WTC11 (cell line): ENCODE results near the gene MKX. TPM values are rescaled to one million over a fixed set of nuclear protein-coding genes. Genes with fewer than 3 reads are reported as not detected.

Source experiments
- ATAC-seq: fragments of 200-7000 bp; cut with Tn5 transposase; 2 replicates; pipeline ENCODE4 v1.10.0; 2021; ENCODE audit warnings: mild to moderate bottlenecking, moderate library complexity
- CTCF ChIA-PET: fragments of 300-600 bp; sonication (Branson Sonifier 250); formaldehyde crosslinking; loops from one replicate; lab custom pipeline; 2021; ENCODE audit warnings: antibody characterized with exemption; lab: Charles Lee
- POLR2A ChIA-PET: fragments of 350-600 bp; sonication (Branson Sonifier 250); formaldehyde crosslinking; loops from one replicate; lab custom pipeline; 2021; ENCODE audit warnings: antibody characterized with exemption; lab: Charles Lee
- DNase-seq: peaks from one replicate; pipeline ENCODE4 v3.0.0; 2021; ENCODE audit warnings: low spot score
- H3K27ac Mint-ChIP-seq: 2 replicates; pipeline ENCODE4 v1.8.0; 2021; ENCODE audit warnings: mixed read lengths
- H3K27me3 Mint-ChIP-seq: 2 replicates; pipeline ENCODE4 v1.8.0; 2021; ENCODE audit warnings: low read depth, mild to moderate bottlenecking, moderate library complexity, mixed read lengths
- H3K36me3 Mint-ChIP-seq: 2 replicates; pipeline ENCODE4 v1.8.0; 2021; ENCODE audit warnings: mixed read lengths
- H3K4me1 Mint-ChIP-seq: 2 replicates; pipeline ENCODE4 v1.8.0; 2022; ENCODE audit warnings: mixed read lengths
- H3K4me3 Mint-ChIP-seq: 2 replicates; pipeline ENCODE4 v1.8.0; 2021; ENCODE audit warnings: mild to moderate bottlenecking, moderate library complexity, mixed read lengths
- H3K9me3 Mint-ChIP-seq: 2 replicates; pipeline ENCODE4 v1.8.0; 2021; ENCODE audit warnings: mixed read lengths
- CREM ChIP-seq: sonication (generic); formaldehyde crosslinking; IDR thresholded peaks from 2 replicates; pipeline ENCODE4 v1.8.1; 2022; ENCODE audit warnings: mild to moderate bottlenecking, missing genetic modification reagents, moderate library complexity
- ELF4 ChIP-seq: sonication (generic); formaldehyde crosslinking; IDR thresholded peaks from 2 replicates; pipeline ENCODE4 v1.8.1; 2022; ENCODE audit warnings: low read depth, mild to moderate bottlenecking, moderate library complexity, missing genetic modification reagents
- FOXJ3 ChIP-seq: sonication (generic); formaldehyde crosslinking; IDR thresholded peaks from 2 replicates; pipeline ENCODE4 v1.9.0; 2021; ENCODE audit warnings: missing genetic modification reagents, mild to moderate bottlenecking, borderline replicate concordance
- GRHL2 ChIP-seq: fragments of 250-450 bp; sonication (Bioruptor Pico); IDR thresholded peaks from 2 replicates; pipeline ENCODE4 v1.8.0; 2022; ENCODE audit warnings: mild to moderate bottlenecking, moderate library complexity; ENCODE audit not compliant: insufficient replicate concordance, severe bottlenecking
- MAX ChIP-seq: sonication (generic); formaldehyde crosslinking; IDR thresholded peaks from 2 replicates; pipeline ENCODE4 v1.8.0; 2022; ENCODE audit warnings: mild to moderate bottlenecking, missing genetic modification reagents
- NFATC4 ChIP-seq: fragments of 250-450 bp; sonication (Bioruptor Pico); IDR thresholded peaks from 2 replicates; pipeline ENCODE4 v1.9.0; 2021; ENCODE audit warnings: mild to moderate bottlenecking
- NR3C1 ChIP-seq: sonication (generic); formaldehyde crosslinking; conservative IDR thresholded peaks from 2 replicates; pipeline ENCODE4 v1.8.1; 2023; ENCODE audit warnings: low read depth, mild to moderate bottlenecking, missing genetic modification reagents
- SMAD3 ChIP-seq: sonication (generic); formaldehyde crosslinking; IDR thresholded peaks from 2 replicates; pipeline ENCODE4 v1.8.0; 2022; ENCODE audit warnings: missing genetic modification reagents, mild to moderate bottlenecking, borderline replicate concordance
- TCF7 ChIP-seq: sonication (generic); formaldehyde crosslinking; IDR thresholded peaks from 2 replicates; pipeline ENCODE4 v1.8.0; 2022; ENCODE audit warnings: mild to moderate bottlenecking, low read depth, missing genetic modification reagents, moderate library complexity
- TEAD1 ChIP-seq: sonication (generic); formaldehyde crosslinking; IDR thresholded peaks from 2 replicates; pipeline ENCODE4 v1.8.0; 2022; ENCODE audit warnings: mild to moderate bottlenecking, missing genetic modification reagents
- USF2 ChIP-seq: sonication (generic); formaldehyde crosslinking; IDR thresholded peaks from 2 replicates; pipeline ENCODE4 v1.8.1; 2023; ENCODE audit warnings: mild to moderate bottlenecking, missing genetic modification reagents, moderate library complexity
- ZNF219 ChIP-seq: sonication (generic); formaldehyde crosslinking; IDR thresholded peaks from 2 replicates; pipeline ENCODE4 v1.8.0; 2023; ENCODE audit warnings: missing genetic modification reagents, mild to moderate bottlenecking, borderline replicate concordance
- ZNF317 ChIP-seq: sonication (generic); formaldehyde crosslinking; IDR thresholded peaks from 2 replicates; pipeline ENCODE4 v1.8.1; 2023; ENCODE audit warnings: low read depth, mild to moderate bottlenecking, moderate library complexity, missing genetic modification reagents, borderline replicate concordance
- ZNF512 ChIP-seq: sonication (generic); formaldehyde crosslinking; IDR thresholded peaks from 2 replicates; pipeline ENCODE4 v1.8.1; 2022; ENCODE audit warnings: missing genetic modification reagents, borderline replicate concordance
- total RNA-seq: library from RNA; stranded (reverse); gene quantifications from 3 replicates; pipeline ENCODE4 v1.2.3, GENCODE V29; 2021
- TF ChIP-seq, protein P1 (sequence below): sonication (generic); formaldehyde crosslinking; IDR thresholded peaks from 2 replicates; pipeline ENCODE4 v1.8.1; 2023; ENCODE audit warnings: mild to moderate bottlenecking, missing genetic modification reagents
- TF ChIP-seq, protein P2 (sequence below): sonication (generic); formaldehyde crosslinking; IDR thresholded peaks from 2 replicates; pipeline ENCODE4 v1.8.0; 2022; ENCODE audit warnings: missing genetic modification reagents
- TF ChIP-seq, protein P3 (sequence below): sonication (generic); formaldehyde crosslinking; IDR thresholded peaks from 2 replicates; pipeline ENCODE4 v1.8.0; 2022; ENCODE audit warnings: mild to moderate bottlenecking, missing genetic modification reagents
- TF ChIP-seq, protein P4 (sequence below): sonication (generic); formaldehyde crosslinking; IDR thresholded peaks from 2 replicates; pipeline ENCODE4 v1.8.0; 2022; ENCODE audit warnings: mild to moderate bottlenecking, missing genetic modification reagents
- TF ChIP-seq, protein P5 (sequence below): fragments of 250-450 bp; sonication (Bioruptor Pico); conservative IDR thresholded peaks from 2 replicates; pipeline ENCODE4 v1.9.0; 2021; ENCODE audit warnings: mild to moderate bottlenecking

The MKX gene
- total RNA-seq, 1 experiment from 2014 or later: 1.2 TPM

GRCh38 chr10:27687743-27688142, 57.9 kb downstream of the MKX start:
- no peaks in the 10 kb centered on the region for H3K27me3 Mint-ChIP-seq
- H3K4me1 Mint-ChIP-seq: no peaks in the 10 kb centered on the region
- peaks cover 6% of the 10 kb centered on the region; the same call in 1 of the 2 replicates for H3K36me3 Mint-ChIP-seq
- POLR2A ChIA-PET: no interaction called here
- no peak overlapping the region for H3K4me3 Mint-ChIP-seq
- peaks cover 25% of the 10 kb centered on the region for H3K9me3 Mint-ChIP-seq
- ATAC-seq: no peak
- H3K27ac Mint-ChIP-seq: no peak overlapping the region
- TF ChIP-seq, protein P1, sequence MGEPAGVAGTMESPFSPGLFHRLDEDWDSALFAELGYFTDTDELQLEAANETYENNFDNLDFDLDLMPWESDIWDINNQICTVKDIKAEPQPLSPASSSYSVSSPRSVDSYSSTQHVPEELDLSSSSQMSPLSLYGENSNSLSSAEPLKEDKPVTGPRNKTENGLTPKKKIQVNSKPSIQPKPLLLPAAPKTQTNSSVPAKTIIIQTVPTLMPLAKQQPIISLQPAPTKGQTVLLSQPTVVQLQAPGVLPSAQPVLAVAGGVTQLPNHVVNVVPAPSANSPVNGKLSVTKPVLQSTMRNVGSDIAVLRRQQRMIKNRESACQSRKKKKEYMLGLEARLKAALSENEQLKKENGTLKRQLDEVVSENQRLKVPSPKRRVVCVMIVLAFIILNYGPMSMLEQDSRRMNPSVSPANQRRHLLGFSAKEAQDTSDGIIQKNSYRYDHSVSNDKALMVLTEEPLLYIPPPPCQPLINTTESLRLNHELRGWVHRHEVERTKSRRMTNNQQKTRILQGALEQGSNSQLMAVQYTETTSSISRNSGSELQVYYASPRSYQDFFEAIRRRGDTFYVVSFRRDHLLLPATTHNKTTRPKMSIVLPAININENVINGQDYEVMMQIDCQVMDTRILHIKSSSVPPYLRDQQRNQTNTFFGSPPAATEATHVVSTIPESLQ: no peak
- TF ChIP-seq TEAD1 (CRISPR knock-in tag) (no peak), USF2 (CRISPR knock-in tag) (no peak)
- CTCF ChIA-PET: interaction anchor here (0.6 to 0.8 kb wide), 2 partner anchors 280 to 329 kb away, joined by 3 read pairs; no protein-coding TSS in a partner anchor
- no peak for DNase-seq

DNA sequence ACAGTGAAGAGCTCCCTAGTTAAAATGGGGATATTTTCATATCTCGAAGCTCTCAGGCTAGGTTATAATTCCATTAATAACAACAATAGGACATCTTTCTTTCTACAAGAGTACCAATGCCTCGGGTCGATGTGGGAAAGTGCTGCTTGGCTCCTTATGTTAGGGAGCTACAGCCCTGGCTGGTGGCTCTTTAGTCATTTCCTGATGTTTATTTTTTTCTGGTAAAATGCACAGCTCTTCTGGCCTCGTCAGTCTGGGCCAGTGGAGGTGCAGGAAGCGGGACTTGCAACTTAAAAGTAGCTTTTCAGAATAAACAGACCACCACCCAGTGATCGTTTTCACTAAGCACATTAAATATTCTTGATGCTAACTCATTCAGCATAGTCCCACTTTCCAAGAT, 58.3 kb downstream of the MKX start:
- TF ChIP-seq SMAD3 (CRISPR knock-in tag) (no peak), ZNF219 (CRISPR knock-in tag) (no peak), GRHL2 (no peak), NR3C1 (CRISPR knock-in tag) (no peak), ZNF317 (CRISPR knock-in tag) (no peak), FOXJ3 (CRISPR knock-in tag) (no peak), CREM (CRISPR knock-in tag) (no peak), TCF7 (CRISPR knock-in tag) (no peak), MAX (no peak)
- TF ChIP-seq, protein P2, sequence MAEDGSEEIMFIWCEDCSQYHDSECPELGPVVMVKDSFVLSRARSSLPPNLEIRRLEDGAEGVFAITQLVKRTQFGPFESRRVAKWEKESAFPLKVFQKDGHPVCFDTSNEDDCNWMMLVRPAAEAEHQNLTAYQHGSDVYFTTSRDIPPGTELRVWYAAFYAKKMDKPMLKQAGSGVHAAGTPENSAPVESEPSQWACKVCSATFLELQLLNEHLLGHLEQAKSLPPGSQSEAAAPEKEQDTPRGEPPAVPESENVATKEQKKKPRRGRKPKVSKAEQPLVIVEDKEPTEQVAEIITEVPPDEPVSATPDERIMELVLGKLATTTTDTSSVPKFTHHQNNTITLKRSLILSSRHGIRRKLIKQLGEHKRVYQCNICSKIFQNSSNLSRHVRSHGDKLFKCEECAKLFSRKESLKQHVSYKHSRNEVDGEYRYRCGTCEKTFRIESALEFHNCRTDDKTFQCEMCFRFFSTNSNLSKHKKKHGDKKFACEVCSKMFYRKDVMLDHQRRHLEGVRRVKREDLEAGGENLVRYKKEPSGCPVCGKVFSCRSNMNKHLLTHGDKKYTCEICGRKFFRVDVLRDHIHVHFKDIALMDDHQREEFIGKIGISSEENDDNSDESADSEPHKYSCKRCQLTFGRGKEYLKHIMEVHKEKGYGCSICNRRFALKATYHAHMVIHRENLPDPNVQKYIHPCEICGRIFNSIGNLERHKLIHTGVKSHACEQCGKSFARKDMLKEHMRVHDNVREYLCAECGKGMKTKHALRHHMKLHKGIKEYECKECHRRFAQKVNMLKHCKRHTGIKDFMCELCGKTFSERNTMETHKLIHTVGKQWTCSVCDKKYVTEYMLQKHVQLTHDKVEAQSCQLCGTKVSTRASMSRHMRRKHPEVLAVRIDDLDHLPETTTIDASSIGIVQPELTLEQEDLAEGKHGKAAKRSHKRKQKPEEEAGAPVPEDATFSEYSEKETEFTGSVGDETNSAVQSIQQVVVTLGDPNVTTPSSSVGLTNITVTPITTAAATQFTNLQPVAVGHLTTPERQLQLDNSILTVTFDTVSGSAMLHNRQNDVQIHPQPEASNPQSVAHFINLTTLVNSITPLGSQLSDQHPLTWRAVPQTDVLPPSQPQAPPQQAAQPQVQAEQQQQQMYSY (CRISPR knock-in tag): no peak
- TF ChIP-seq, protein P3, sequence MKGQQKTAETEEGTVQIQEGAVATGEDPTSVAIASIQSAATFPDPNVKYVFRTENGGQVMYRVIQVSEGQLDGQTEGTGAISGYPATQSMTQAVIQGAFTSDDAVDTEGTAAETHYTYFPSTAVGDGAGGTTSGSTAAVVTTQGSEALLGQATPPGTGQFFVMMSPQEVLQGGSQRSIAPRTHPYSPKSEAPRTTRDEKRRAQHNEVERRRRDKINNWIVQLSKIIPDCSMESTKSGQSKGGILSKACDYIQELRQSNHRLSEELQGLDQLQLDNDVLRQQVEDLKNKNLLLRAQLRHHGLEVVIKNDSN (CRISPR knock-in tag): no peak
- Mint-ChIP-seq H3K4me1 (no peaks in the 10 kb centered on the region), H3K9me3 (peaks cover 25% of the 10 kb centered on the region), H3K27ac (no peak overlapping the region), H3K4me3 (no peak overlapping the region), H3K36me3 (peaks cover 6% of the 10 kb centered on the region; the same call in 1 of the 2 replicates), H3K27me3 (no peaks in the 10 kb centered on the region)
- DNase-seq: no peak
- ChIA-PET POLR2A (no interaction called here), CTCF (interaction anchor here (0.8 to 1.1 kb wide), 2 partner anchors 55 to 329 kb away, joined by 3 read pairs; no protein-coding TSS in a partner anchor)
- ATAC-seq: no peak

GRCh38 chr10:27685681-27686080, 59.9 kb downstream of the MKX start:
- CTCF ChIA-PET: interaction anchor here (0.6 kb wide), 1 partner anchor 37 kb away, joined by 6 read pairs; no protein-coding TSS in a partner anchor
- ATAC-seq (no peak), DNase-seq (no peak)
- Mint-ChIP-seq H3K4me3 (no peak overlapping the region), H3K36me3 (peaks cover 6% of the 10 kb centered on the region; the same call in 1 of the 2 replicates), H3K27me3 (no peaks in the 10 kb centered on the region), H3K27ac (no peak overlapping the region), H3K9me3 (peaks cover 17% of the 10 kb centered on the region), H3K4me1 (no peaks in the 10 kb centered on the region)
- POLR2A ChIA-PET: no interaction called here
- TF ChIP-seq, protein P4, sequence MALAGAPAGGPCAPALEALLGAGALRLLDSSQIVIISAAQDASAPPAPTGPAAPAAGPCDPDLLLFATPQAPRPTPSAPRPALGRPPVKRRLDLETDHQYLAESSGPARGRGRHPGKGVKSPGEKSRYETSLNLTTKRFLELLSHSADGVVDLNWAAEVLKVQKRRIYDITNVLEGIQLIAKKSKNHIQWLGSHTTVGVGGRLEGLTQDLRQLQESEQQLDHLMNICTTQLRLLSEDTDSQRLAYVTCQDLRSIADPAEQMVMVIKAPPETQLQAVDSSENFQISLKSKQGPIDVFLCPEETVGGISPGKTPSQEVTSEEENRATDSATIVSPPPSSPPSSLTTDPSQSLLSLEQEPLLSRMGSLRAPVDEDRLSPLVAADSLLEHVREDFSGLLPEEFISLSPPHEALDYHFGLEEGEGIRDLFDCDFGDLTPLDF (CRISPR knock-in tag): no peak
- no peak for TF ChIP-seq ZNF317 (CRISPR knock-in tag)
- TF ChIP-seq, protein P5, sequence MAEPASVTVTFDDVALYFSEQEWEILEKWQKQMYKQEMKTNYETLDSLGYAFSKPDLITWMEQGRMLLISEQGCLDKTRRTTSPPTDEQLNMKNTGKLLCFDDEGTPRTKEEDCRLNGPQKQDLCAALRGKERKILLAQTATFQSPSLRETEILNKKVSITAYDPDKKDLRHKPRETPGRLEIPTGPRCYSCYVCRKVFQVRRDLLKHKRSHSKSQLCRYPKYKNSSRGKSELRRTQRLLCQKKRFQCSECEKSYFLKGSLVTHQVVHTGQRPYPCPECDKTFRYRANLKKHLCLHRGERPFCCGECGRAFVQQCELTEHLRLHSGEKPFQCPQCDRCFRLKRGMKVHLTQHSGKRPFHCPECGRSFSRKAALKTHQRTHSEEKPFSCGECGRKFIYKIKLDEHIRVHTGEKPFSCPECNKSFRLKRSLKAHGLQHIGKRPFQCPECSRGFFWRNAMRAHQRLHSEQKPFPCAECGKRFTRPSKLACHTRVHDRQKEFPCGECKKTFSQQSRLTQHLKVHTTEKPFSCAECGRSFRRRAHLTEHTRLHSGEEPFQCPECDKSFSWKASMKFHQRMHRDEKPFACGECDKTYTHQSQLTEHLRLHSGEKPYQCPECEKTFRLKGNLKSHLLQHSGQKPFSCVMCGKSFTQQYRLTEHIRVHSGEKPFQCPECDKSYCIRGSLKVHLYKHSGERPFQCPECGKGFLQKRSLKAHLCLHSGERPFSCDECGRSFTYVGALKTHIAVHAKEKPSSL (CRISPR knock-in tag): no peak
- TF ChIP-seq NFATC4 (CRISPR knock-in tag): no peak
- TF ChIP-seq ZNF512 (CRISPR knock-in tag): no peak
- TF ChIP-seq ELF4 (CRISPR knock-in tag): no peak
